HG03442 (cell line): Measurements from ENCODE around the gene SLC22A7.

Experiments
- ATAC-seq: cut with Tn5 transposase; IDR thresholded peaks from one replicate; pipeline ENCODE4 v1.9.1; 2021; ENCODE audit warnings: mild to moderate bottlenecking, moderate library complexity; ENCODE audit not compliant: unreplicated experiment

Gene SLC22A7

GRCh38 chr6:43282636-43283513, 15.2 kb upstream of the SLC22A7 start:
- no peak for ATAC-seq

- ATAC-seq: no peak
Measured at GRCh38 chr6:43283514-43283901, 14.6 kb upstream of the SLC22A7 start.

GRCh38 chr6:43283905-43284304, 14.2 kb upstream of the SLC22A7 start:
- no peak for ATAC-seq

GRCh38 chr6:43284991-43285781, 12.9 kb upstream of the SLC22A7 start:
- ATAC-seq: no peak

GRCh38 chr6:43285832-43286231, 12.2 kb upstream of the SLC22A7 start:
- no peak for ATAC-seq

- ATAC-seq: no peak
Measured at GRCh38 chr6:43286456-43286979, 11.5 kb upstream of the SLC22A7 start.

- ATAC-seq: no peak
Measured at GRCh38 chr6:43286980-43287716, 10.9 kb upstream of the SLC22A7 start.

GRCh38 chr6:43287717-43288679, 10.1 kb upstream of the SLC22A7 start:
- ATAC-seq: no peak

GRCh38 chr6:43290339-43290904, 7.6 kb upstream of the SLC22A7 start:
- ATAC-seq: no peak

GRCh38 chr6:43290905-43291355, 7.1 kb upstream of the SLC22A7 start:
- ATAC-seq: no peak

GRCh38 chr6:43291708-43292107, 6.4 kb upstream of the SLC22A7 start:
- no peak for ATAC-seq

- no peak for ATAC-seq
Measured at GRCh38 chr6:43292341-43292740, 5.7 kb upstream of the SLC22A7 start.

GRCh38 chr6:43292763-43293318, 5.2 kb upstream of the SLC22A7 start:
- no peak for ATAC-seq

GRCh38 chr6:43293698-43294097, 4.4 kb upstream of the SLC22A7 start:
- no peak for ATAC-seq

GRCh38 chr6:43294536-43294935, 3.5 kb upstream of the SLC22A7 start:
- no peak for ATAC-seq

GRCh38 chr6:43295456-43295855, 2.6 kb upstream of the SLC22A7 start:
- no peak for ATAC-seq

- no peak for ATAC-seq
Measured at GRCh38 chr6:43296780-43297497, 1.1 kb upstream of the SLC22A7 start.

- no peak for ATAC-seq
Measured at GRCh38 chr6:43298565-43299337, 691 bp downstream of the SLC22A7 start.
